GM12878 (cell line): ENCODE measurements around the gene ADIPOQ. TPM values are rescaled to one million over a fixed set of nuclear protein-coding genes. Genes with fewer than 3 reads are reported as not detected.

ENCODE experiments used
- BRCA1 ChIP-seq: IDR thresholded peaks from 2 replicates; pipeline ENCODE4 v1.6.1; 2011; ENCODE audit warnings: low read depth, low read length, improper control_type of control experiment
- EP300 ChIP-seq, 2 experiments: fragments of 150-350 bp in 1 of 2; IDR thresholded peaks; 2 replicates each; pipeline ENCODE4 v1.6.1; 2011 to 2012; ENCODE audit warnings: low read depth in 2 of 2, low read length in 2 of 2, borderline replicate concordance in 1 of 2, improper control_type of control experiment in 1 of 2, inconsistent platforms in 1 of 2; ENCODE audit not compliant: control insufficient read depth in 1 of 2
- FOXK2 ChIP-seq: fragments of 450-650 bp; IDR thresholded peaks from 2 replicates; pipeline ENCODE4 v1.6.1; 2017; ENCODE audit warnings: mild to moderate bottlenecking, moderate library complexity
- GATAD2B ChIP-seq: fragments of 450-650 bp; conservative IDR thresholded peaks from 2 replicates; pipeline ENCODE4 v1.6.1; 2017; ENCODE audit warnings: low read depth, mild to moderate bottlenecking, moderate library complexity
- MTA2 ChIP-seq: fragments of 450-650 bp; IDR thresholded peaks from 2 replicates; pipeline ENCODE4 v1.6.1; 2016; ENCODE audit warnings: low read depth, mild to moderate bottlenecking, moderate library complexity
- NFYA ChIP-seq: IDR thresholded peaks from 2 replicates; pipeline ENCODE4 v1.6.1; 2011; ENCODE audit warnings: low read depth, mild to moderate bottlenecking, low read length, improper control_type of control experiment, borderline replicate concordance
- NFYB ChIP-seq: IDR thresholded peaks from 2 replicates; pipeline ENCODE4 v1.6.1; 2011; ENCODE audit warnings: low read depth, mild to moderate bottlenecking, low read length, improper control_type of control experiment, moderate library complexity; ENCODE audit not compliant: insufficient read depth
- NKRF ChIP-seq: fragments of 450-650 bp; conservative IDR thresholded peaks from 2 replicates; pipeline ENCODE4 v1.6.1; 2017; ENCODE audit warnings: mild to moderate bottlenecking, moderate library complexity
- SIN3A ChIP-seq: IDR thresholded peaks from 2 replicates; pipeline ENCODE4 v1.6.1; 2012; ENCODE audit warnings: low read depth, low read length, improper control_type of control experiment
- SMARCA5 ChIP-seq: fragments of 450-650 bp; IDR thresholded peaks from 2 replicates; pipeline ENCODE4 v1.6.1; 2017; ENCODE audit warnings: mild to moderate bottlenecking
- SRF ChIP-seq, 2 experiments: IDR thresholded peaks; 2 replicates each; pipeline ENCODE4 v1.6.1; 2011; ENCODE audit warnings: low read depth in 2 of 2, low read length in 2 of 2, mild to moderate bottlenecking in 1 of 2, moderate library complexity in 1 of 2
- STAT1 ChIP-seq: fragments of 450-650 bp; conservative IDR thresholded peaks from 2 replicates; pipeline ENCODE4 v1.6.1; 2014; ENCODE audit warnings: antibody characterized with exemption, mild to moderate bottlenecking
- TCF12 ChIP-seq: IDR thresholded peaks from 2 replicates; pipeline ENCODE4 v1.6.1; 2011; ENCODE audit warnings: low read depth, mild to moderate bottlenecking, low read length
- WRNIP1 ChIP-seq: IDR thresholded peaks from 2 replicates; pipeline ENCODE4 v1.6.1; 2011; ENCODE audit warnings: low read depth, low read length, improper control_type of control experiment, borderline replicate concordance
- YY1 ChIP-seq: IDR thresholded peaks from 2 replicates; pipeline ENCODE4 v1.6.1; 2011; ENCODE audit warnings: low read depth, mild to moderate bottlenecking, low read length
- ZNF24 ChIP-seq: fragments of 450-650 bp; IDR thresholded peaks from 2 replicates; pipeline ENCODE4 v1.6.1; 2017; ENCODE audit warnings: antibody characterized with exemption, mild to moderate bottlenecking
- ZNF274 ChIP-seq: IDR thresholded peaks from one replicate; pipeline ENCODE4 v1.8.0; 2011; ENCODE audit not compliant: insufficient read length, insufficient read depth
- ZNF687 ChIP-seq: fragments of 450-650 bp; IDR thresholded peaks from 2 replicates; pipeline ENCODE4 v1.6.1; 2017; ENCODE audit warnings: mild to moderate bottlenecking, moderate library complexity
- polyA plus RNA-seq, 11 experiments: library from polyadenylated mRNA; depleted of rRNA in 4 of 11; unstranded in 6 of 11; stranded (reverse) in 5 of 11; fragments of >200 nt; fragmentation: Nextera tagmentation in 4 of 11; fragmentation: Illumina TruSeq in 1 of 11; extraction: Ambion mirVana in 4 of 11; extraction: Trizol in 1 of 11; gene quantifications; 1 replicate in 1 of 11; 2 replicates in 10 of 11; pipeline versions ENCODE4 v1.2.1 to v1.2.3, GENCODE V29; 2011 to 2016; ENCODE audit warnings: inconsistent platforms in 2 of 11, missing spikeins in 2 of 11, low read depth in 1 of 11
- total RNA-seq, 4 experiments: library from RNA; depleted of rRNA in 3 of 4; stranded (reverse); fragments of >200 nt in 3 of 4; fragmentation: Illumina TruSeq in 1 of 4; extraction: Trizol in 1 of 4; gene quantifications; 2 replicates each; pipeline versions ENCODE4 v1.2.1 to v1.2.3, GENCODE V29; 2013 to 2021
- TF ChIP-seq, protein P1 (sequence below): fragments of 450-650 bp; IDR thresholded peaks from 2 replicates; pipeline ENCODE4 v1.6.1; 2018; ENCODE audit warnings: mild to moderate bottlenecking, low read depth, moderate library complexity; ENCODE audit not compliant: partially characterized antibody
- TF ChIP-seq, protein P2 (sequence below): IDR thresholded peaks from 2 replicates; pipeline ENCODE4 v1.6.1; 2012; ENCODE audit warnings: low read depth, low read length, improper control_type of control experiment

Gene ADIPOQ
- total and polyA plus RNA-seq, 10 of the 15 experiments (the other 5 are each of a cell fraction or from before 2014, with no cell fraction given): not detected

- TF ChIP-seq, protein P1, sequence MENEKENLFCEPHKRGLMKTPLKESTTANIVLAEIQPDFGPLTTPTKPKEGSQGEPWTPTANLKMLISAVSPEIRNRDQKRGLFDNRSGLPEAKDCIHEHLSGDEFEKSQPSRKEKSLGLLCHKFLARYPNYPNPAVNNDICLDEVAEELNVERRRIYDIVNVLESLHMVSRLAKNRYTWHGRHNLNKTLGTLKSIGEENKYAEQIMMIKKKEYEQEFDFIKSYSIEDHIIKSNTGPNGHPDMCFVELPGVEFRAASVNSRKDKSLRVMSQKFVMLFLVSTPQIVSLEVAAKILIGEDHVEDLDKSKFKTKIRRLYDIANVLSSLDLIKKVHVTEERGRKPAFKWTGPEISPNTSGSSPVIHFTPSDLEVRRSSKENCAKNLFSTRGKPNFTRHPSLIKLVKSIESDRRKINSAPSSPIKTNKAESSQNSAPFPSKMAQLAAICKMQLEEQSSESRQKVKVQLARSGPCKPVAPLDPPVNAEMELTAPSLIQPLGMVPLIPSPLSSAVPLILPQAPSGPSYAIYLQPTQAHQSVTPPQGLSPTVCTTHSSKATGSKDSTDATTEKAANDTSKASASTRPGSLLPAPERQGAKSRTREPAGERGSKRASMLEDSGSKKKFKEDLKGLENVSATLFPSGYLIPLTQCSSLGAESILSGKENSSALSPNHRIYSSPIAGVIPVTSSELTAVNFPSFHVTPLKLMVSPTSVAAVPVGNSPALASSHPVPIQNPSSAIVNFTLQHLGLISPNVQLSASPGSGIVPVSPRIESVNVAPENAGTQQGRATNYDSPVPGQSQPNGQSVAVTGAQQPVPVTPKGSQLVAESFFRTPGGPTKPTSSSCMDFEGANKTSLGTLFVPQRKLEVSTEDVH: peak; percentile 99
- TF ChIP-seq WRNIP1 (no peak), FOXK2 (no peak), NKRF (peak; percentile 59; the same call in 1 of the 2 replicates), YY1 (peak; percentile 67; the same call in 1 of the 2 replicates), ZNF687 (peak; percentile 80), NFYB (no peak), BRCA1 (no peak), ZNF274 (no peak), ZNF24 (no peak), SRF (IDR thresholded peaks at IDR 0.05; ENCODE audit: low read depth in 2 of 2, low read length in 2 of 2) (peak; percentile 50 to 81), TCF12 (0 out of 2 replicates have a peak, but pooled peaks have one; percentile 9), EP300 (IDR thresholded peaks at IDR 0.05; ENCODE audit: borderline replicate concordance in 1 of 2, control insufficient read depth in 1 of 2, low read depth in 2 of 2, low read length in 2 of 2) (no peak), SIN3A (peak; percentile 70; the same call in 1 of the 2 replicates), GATAD2B (peak; percentile 82; the same call in 1 of the 2 replicates), NFYA (no peak), MTA2 (peak; percentile 22; the same call in 1 of the 2 replicates), SMARCA5 (0 out of 2 replicates have a peak, but pooled peaks have one; percentile 53), STAT1 (0 out of 2 replicates have a peak, but pooled peaks have one; percentile 19)
- TF ChIP-seq, protein P2, sequence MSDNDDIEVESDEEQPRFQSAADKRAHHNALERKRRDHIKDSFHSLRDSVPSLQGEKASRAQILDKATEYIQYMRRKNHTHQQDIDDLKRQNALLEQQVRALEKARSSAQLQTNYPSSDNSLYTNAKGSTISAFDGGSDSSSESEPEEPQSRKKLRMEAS: no peak; the same call in none of the 2 replicates
These were observed 36.1 kb upstream of the ADIPOQ start, which contains the start of gene RFC4 (continued) for GRCh38 chr3:186806089-186807055.
